K562 (cell line): ENCODE measurements around the gene MIER2. TPM values are rescaled to one million over a fixed set of nuclear protein-coding genes. Genes with fewer than 3 reads are reported as not detected.

Experiments used
- ARHGAP35 ChIP-seq: fragments of 450-650 bp; IDR thresholded peaks from 2 replicates; pipeline ENCODE4 v1.6.1; 2018; ENCODE audit not compliant: partially characterized antibody
- CXXC5 ChIP-seq: fragments of 250-450 bp; sonication (Bioruptor Pico); IDR thresholded peaks from 2 replicates; pipeline ENCODE4 v1.8.0; 2022; ENCODE audit warnings: inconsistent platforms, mild to moderate bottlenecking, moderate library complexity
- DIDO1 ChIP-seq: fragments of 450-650 bp; IDR thresholded peaks from 2 replicates; pipeline ENCODE4 v1.6.1; 2016; ENCODE audit warnings: low read depth, missing biosample characterization, missing genetic modification characterization
- HIVEP1 ChIP-seq: fragments of 250-450 bp; sonication (Bioruptor Pico); IDR thresholded peaks from 2 replicates; pipeline ENCODE4 v1.4.0; 2020; ENCODE audit warnings: mild to moderate bottlenecking
- HOXB6 ChIP-seq: fragments of 250-450 bp; sonication (Bioruptor Pico); IDR thresholded peaks from 2 replicates; pipeline ENCODE4 v1.5.1; 2022; ENCODE audit warnings: mild to moderate bottlenecking, borderline replicate concordance
- KDM2B ChIP-seq: fragments of 250-450 bp; sonication (Bioruptor Pico); IDR thresholded peaks from 2 replicates; pipeline ENCODE4 v1.8.0; 2021; ENCODE audit warnings: mild to moderate bottlenecking, moderate library complexity
- MAFF ChIP-seq: IDR thresholded peaks from 2 replicates; pipeline ENCODE4 v1.6.1; 2012; ENCODE audit warnings: low read length, improper control_type of control experiment
- MCM3 ChIP-seq: fragments of 450-650 bp; IDR thresholded peaks from 2 replicates; pipeline ENCODE4 v1.6.1; 2016
- MYC ChIP-seq, 2 experiments: fragments of 250-450 bp in 1 of 2; sonication (Bioruptor Pico) in 1 of 2; IDR thresholded peaks; 2 replicates each; pipeline versions ENCODE4 v1.5.1 to v1.6.1; 2012 to 2021; ENCODE audit warnings: low read depth in 2 of 2, borderline replicate concordance in 1 of 2, improper control_type of control experiment in 1 of 2, low read length in 1 of 2, mild to moderate bottlenecking in 1 of 2, moderate library complexity in 1 of 2
- RCOR1 ChIP-seq, 2 experiments: IDR thresholded peaks; 2 replicates each; pipeline ENCODE4 v1.6.1; 2012; ENCODE audit warnings: low read depth in 2 of 2, low read length in 2 of 2, borderline replicate concordance in 1 of 2, improper control_type of control experiment in 1 of 2
- SNIP1 ChIP-seq: fragments of 450-650 bp; IDR thresholded peaks from 2 replicates; pipeline ENCODE4 v1.7.1; 2017; ENCODE audit warnings: low read depth, mild to moderate bottlenecking
- TAL1 ChIP-seq: fragments of 450-650 bp; IDR thresholded peaks from 2 replicates; pipeline ENCODE4 v1.6.1; 2016; ENCODE audit warnings: mild to moderate bottlenecking
- ZBTB8A ChIP-seq: fragments of 450-650 bp; IDR thresholded peaks from 2 replicates; pipeline ENCODE4 v1.6.1; 2018; ENCODE audit warnings: mild to moderate bottlenecking, moderate library complexity; ENCODE audit not compliant: partially characterized antibody
- ZC3H11A ChIP-seq: IDR thresholded peaks from 2 replicates; pipeline ENCODE4 v1.6.1; 2012; ENCODE audit warnings: low read depth, low read length, improper control_type of control experiment
- ZNF175 ChIP-seq: fragments of 200-800 bp; sonication (Bioruptor generic); IDR thresholded peaks from 2 replicates; pipeline ENCODE4 v1.6.1; 2016; ENCODE audit warnings: low read depth, mild to moderate bottlenecking, missing genetic modification characterization, missing compliant biosample characterization
- ZNF224 ChIP-seq: sonication (generic); formaldehyde crosslinking; IDR thresholded peaks from 2 replicates; pipeline ENCODE4 v1.8.0; 2022; ENCODE audit warnings: mild to moderate bottlenecking, missing genetic modification reagents
- ZNF316 ChIP-seq: fragments of 450-650 bp; IDR thresholded peaks from 2 replicates; pipeline ENCODE4 v1.6.1; 2016
- polyA plus RNA-seq, 8 experiments: library from polyadenylated mRNA; depleted of rRNA in 4 of 8; stranded (reverse) in 5 of 8; unstranded in 3 of 8; fragments of >200 nt; fragmentation: Nextera tagmentation in 2 of 8; fragmentation: Illumina TruSeq in 1 of 8; extraction: Ambion mirVana in 2 of 8; extraction: Trizol in 1 of 8; gene quantifications; 2 replicates each; pipeline versions ENCODE4 v1.2.1 to v1.2.3, GENCODE V29; 2011 to 2014; ENCODE audit warnings: inconsistent platforms in 1 of 8, missing spikeins in 1 of 8
- total RNA-seq, 7 experiments: library from RNA; depleted of rRNA in 6 of 7; stranded (reverse); fragments of >200 nt in 6 of 7; fragmentation: Illumina TruSeq in 2 of 7; extraction: Trizol in 2 of 7; gene quantifications; 2 replicates each; pipeline versions ENCODE4 v1.2.1 to v1.2.3, GENCODE V29; 2011 to 2021; ENCODE audit warnings: low replicate concordance in 1 of 7
- TF ChIP-seq, protein P1 (sequence below), 2 experiments: IDR thresholded peaks in 1 of 2; conservative IDR thresholded peaks in 1 of 2; 2 replicates each; pipeline ENCODE4 v1.6.1; 2016; ENCODE audit warnings: low read depth in 2 of 2, mild to moderate bottlenecking in 1 of 2, missing compliant biosample characterization in 1 of 2, missing genetic modification characterization in 1 of 2, moderate library complexity in 1 of 2
- TF ChIP-seq, protein P2 (sequence below), 2 experiments: fragments of 450-650 bp in 1 of 2; sonication (generic) in 1 of 2; formaldehyde crosslinking in 1 of 2; IDR thresholded peaks in 1 of 2; conservative IDR thresholded peaks in 1 of 2; 2 replicates each; pipeline versions ENCODE4 v1.6.1 to v1.8.1; 2016 to 2023; ENCODE audit warnings: mild to moderate bottlenecking in 2 of 2, moderate library complexity in 2 of 2, inconsistent platforms in 1 of 2, missing genetic modification reagents in 1 of 2
- TF ChIP-seq, protein P3 (sequence below): sonication (generic); formaldehyde crosslinking; IDR thresholded peaks from 2 replicates; pipeline ENCODE4 v1.4.0; 2020; ENCODE audit warnings: mild to moderate bottlenecking, missing genetic modification reagents
- TF ChIP-seq, protein P4 (sequence below): sonication (generic); formaldehyde crosslinking; IDR thresholded peaks from 2 replicates; pipeline ENCODE4 v1.8.1; 2023; ENCODE audit warnings: mild to moderate bottlenecking, missing genetic modification reagents

MIER2 gene
- total and polyA plus RNA-seq, 9 of the 15 experiments (the other 6 are each of a cell fraction or from before 2014, with no cell fraction given): 0.46 to 34.7 (median 15.6) TPM

DNA sequence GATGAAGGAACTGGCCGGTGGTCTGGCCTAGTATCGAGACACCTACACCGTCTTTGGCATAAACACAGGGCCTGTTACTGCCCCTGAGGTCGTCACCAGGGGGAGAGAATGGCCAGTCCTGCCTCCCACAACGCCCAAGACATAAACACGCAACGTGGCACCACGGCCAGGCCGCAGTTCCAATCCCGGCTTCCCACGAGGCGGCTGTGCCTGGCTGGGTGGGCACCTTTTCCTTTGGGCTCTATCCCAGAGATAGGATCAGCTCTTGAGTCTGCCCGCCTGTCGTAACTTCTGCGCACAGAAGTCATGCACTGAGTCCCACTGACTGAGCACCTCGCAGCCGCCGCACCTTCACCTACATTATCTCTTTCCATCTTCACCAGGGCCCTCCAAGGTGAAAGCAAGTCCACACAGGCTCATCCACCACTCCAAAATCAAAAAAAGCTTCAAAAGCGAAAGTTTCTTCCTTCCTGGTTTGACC lies 1.1 kb downstream of the MIER2 start (continued):
- TF ChIP-seq, protein P1, sequence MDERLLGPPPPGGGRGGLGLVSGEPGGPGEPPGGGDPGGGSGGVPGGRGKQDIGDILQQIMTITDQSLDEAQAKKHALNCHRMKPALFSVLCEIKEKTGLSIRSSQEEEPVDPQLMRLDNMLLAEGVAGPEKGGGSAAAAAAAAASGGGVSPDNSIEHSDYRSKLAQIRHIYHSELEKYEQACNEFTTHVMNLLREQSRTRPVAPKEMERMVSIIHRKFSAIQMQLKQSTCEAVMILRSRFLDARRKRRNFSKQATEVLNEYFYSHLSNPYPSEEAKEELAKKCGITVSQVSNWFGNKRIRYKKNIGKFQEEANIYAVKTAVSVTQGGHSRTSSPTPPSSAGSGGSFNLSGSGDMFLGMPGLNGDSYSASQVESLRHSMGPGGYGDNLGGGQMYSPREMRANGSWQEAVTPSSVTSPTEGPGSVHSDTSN (CRISPR knock-in tag; IDR thresholded peaks at IDR 0.05; ENCODE audit: low read depth): no peak
- TF ChIP-seq, protein P1 (tag; conservative IDR thresholded peaks at IDR 0.05; ENCODE audit: low read depth): no peak
- TF ChIP-seq DIDO1 (tag): no peak
- no peak for TF ChIP-seq MYC (IDR thresholded peaks at IDR 0.05; ENCODE audit: low read depth, low read length)
- TF ChIP-seq MYC (CRISPR knock-in tag; IDR thresholded peaks at IDR 0.05; ENCODE audit: borderline replicate concordance, low read depth): no peak; the same call in 1 of the 2 replicates
- no peak for TF ChIP-seq HOXB6 (CRISPR knock-in tag)
- no peak for TF ChIP-seq MAFF
- TF ChIP-seq ARHGAP35: no peak
- TF ChIP-seq, protein P2, sequence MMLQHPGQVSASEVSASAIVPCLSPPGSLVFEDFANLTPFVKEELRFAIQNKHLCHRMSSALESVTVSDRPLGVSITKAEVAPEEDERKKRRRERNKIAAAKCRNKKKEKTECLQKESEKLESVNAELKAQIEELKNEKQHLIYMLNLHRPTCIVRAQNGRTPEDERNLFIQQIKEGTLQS (IDR thresholded peaks at IDR 0.05): no peak
- TF ChIP-seq, protein P2 (CRISPR knock-in tag; conservative IDR thresholded peaks at IDR 0.05): no peak
- TF ChIP-seq, protein P3, sequence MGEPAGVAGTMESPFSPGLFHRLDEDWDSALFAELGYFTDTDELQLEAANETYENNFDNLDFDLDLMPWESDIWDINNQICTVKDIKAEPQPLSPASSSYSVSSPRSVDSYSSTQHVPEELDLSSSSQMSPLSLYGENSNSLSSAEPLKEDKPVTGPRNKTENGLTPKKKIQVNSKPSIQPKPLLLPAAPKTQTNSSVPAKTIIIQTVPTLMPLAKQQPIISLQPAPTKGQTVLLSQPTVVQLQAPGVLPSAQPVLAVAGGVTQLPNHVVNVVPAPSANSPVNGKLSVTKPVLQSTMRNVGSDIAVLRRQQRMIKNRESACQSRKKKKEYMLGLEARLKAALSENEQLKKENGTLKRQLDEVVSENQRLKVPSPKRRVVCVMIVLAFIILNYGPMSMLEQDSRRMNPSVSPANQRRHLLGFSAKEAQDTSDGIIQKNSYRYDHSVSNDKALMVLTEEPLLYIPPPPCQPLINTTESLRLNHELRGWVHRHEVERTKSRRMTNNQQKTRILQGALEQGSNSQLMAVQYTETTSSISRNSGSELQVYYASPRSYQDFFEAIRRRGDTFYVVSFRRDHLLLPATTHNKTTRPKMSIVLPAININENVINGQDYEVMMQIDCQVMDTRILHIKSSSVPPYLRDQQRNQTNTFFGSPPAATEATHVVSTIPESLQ: no peak
- no peak for TF ChIP-seq ZNF224 (CRISPR knock-in tag)
- TF ChIP-seq ZNF175 (CRISPR knock-in tag): no peak
- TF ChIP-seq SNIP1: no peak
- TF ChIP-seq ZNF316: no peak
- no peak for TF ChIP-seq TAL1
- no peak for TF ChIP-seq ZC3H11A
- no peak for TF ChIP-seq RCOR1 (IDR thresholded peaks at IDR 0.05; ENCODE audit: borderline replicate concordance in 1 of 2, low read depth in 2 of 2, low read length in 2 of 2)
- TF ChIP-seq ZBTB8A: no peak
- TF ChIP-seq, protein P4, sequence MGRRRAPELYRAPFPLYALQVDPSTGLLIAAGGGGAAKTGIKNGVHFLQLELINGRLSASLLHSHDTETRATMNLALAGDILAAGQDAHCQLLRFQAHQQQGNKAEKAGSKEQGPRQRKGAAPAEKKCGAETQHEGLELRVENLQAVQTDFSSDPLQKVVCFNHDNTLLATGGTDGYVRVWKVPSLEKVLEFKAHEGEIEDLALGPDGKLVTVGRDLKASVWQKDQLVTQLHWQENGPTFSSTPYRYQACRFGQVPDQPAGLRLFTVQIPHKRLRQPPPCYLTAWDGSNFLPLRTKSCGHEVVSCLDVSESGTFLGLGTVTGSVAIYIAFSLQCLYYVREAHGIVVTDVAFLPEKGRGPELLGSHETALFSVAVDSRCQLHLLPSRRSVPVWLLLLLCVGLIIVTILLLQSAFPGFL (CRISPR knock-in tag): no peak
- TF ChIP-seq CXXC5 (CRISPR knock-in tag): no peak; the same call in 1 of the 2 replicates
- no peak for TF ChIP-seq MCM3
- TF ChIP-seq KDM2B: no peak
- TF ChIP-seq HIVEP1 (CRISPR knock-in tag): no peak
